Esophagus muscularis mucosa (tissue), 4 donors: ENCODE results near the gene NME7. TPM values are rescaled to one million over a fixed set of nuclear protein-coding genes. Genes with fewer than 3 reads are reported as not detected.
A peak's percentile ranks its signal among the peaks of the same experiment; 100 is the strongest.

Experiments used
- DNase-seq: peaks from one replicate; pipeline ENCODE4 v3.0.0-alpha.2; 2017; ENCODE audit errors: extremely low spot score
- H3K27ac ChIP-seq, 4 donors: fragments of 200-600 bp; sonication (generic); replicated peaks in 1 of 4; 1 replicate in 3 of 4; 2 replicates in 1 of 4; pipeline ENCODE4 v1.5.1; 2016 to 2019; ENCODE audit warnings: mild to moderate bottlenecking in 1 of 4
- H3K27me3 ChIP-seq, 4 donors: fragments of 200-600 bp; sonication (generic); one replicate each; pipeline versions ENCODE4 v1.5.1 to v1.6.0; 2016 to 2019
- H3K36me3 ChIP-seq, 4 donors: fragments of 200-600 bp; sonication (generic); one replicate each; pipeline ENCODE4 v1.5.1; 2016 to 2019
- H3K4me1 ChIP-seq, 4 donors: fragments of 200-600 bp; sonication (generic); one replicate each; pipeline ENCODE4 v1.5.1; 2016 to 2019
- H3K4me3 ChIP-seq, 4 donors: fragments of 200-600 bp; sonication (generic); 1 replicate in 2 of 4; 2 replicates in 2 of 4; pipeline ENCODE4 v1.5.1; 2016 to 2019; ENCODE audit warnings: mild to moderate bottlenecking in 4 of 4, moderate library complexity in 1 of 4
- H3K9me3 ChIP-seq, 4 donors: fragments of 200-600 bp; sonication (generic); 1 replicate in 3 of 4; 2 replicates in 1 of 4; pipeline ENCODE4 v1.5.1; 2016 to 2019
- CTCF ChIP-seq, 3 experiments: fragments of 200-600 bp in 2 of 3; fragments of 450-650 bp in 1 of 3; sonication (generic) in 2 of 3; IDR thresholded peaks; one replicate each; pipeline ENCODE4 v1.5.1; 2017 to 2019; ENCODE audit warnings: antibody characterized with exemption in 3 of 3, mild to moderate bottlenecking in 2 of 3, moderate library complexity in 1 of 3
- EP300 ChIP-seq: sonication (generic); formaldehyde crosslinking; IDR thresholded peaks from one replicate; pipeline ENCODE4 v1.6.1; 2017; ENCODE audit warnings: antibody characterized with exemption
- POLR2A ChIP-seq: fragments of 450-650 bp; IDR thresholded peaks from one replicate; pipeline ENCODE4 v1.6.1; 2017; ENCODE audit warnings: antibody characterized with exemption, moderate library complexity, mild to moderate bottlenecking, low read depth
- POLR2AphosphoS5 ChIP-seq, 2 donors: sonication (generic); formaldehyde crosslinking; IDR thresholded peaks; one replicate each; pipeline ENCODE4 v1.6.1; 2017; ENCODE audit warnings: antibody characterized with exemption in 2 of 2
- WGBS: methylation state at CpG from one replicate; pipeline ENCODE4 v1.1.5; 2018; 5-methylcytosine and 5-hydroxymethylcytosine counted together
- intact Hi-C: fragments of 100-400 bp; cut with DNase I; formaldehyde crosslinking; loops from one replicate; pipeline ENCODE4 v1.15.1; 2023
- total RNA-seq, 4 donors: library from RNA; depleted of rRNA; stranded (reverse); fragments of >200 nt; gene quantifications; one replicate each; pipeline versions ENCODE4 v1.1.0 to v1.2.1, GENCODE V29; 2016

Gene NME7
- total RNA-seq, 4 donors from 2014 or later = 10.2 to 27.8 (median 14.5) TPM

GRCh38 chr1:169100651-169101088 lies 266.9 kb downstream of the NME7 start:
- H3K9me3 ChIP-seq = no peaks in the 10 kb centered on the region
- H3K36me3 ChIP-seq = no peaks in the 10 kb centered on the region
- H3K4me1 ChIP-seq = peaks cover 23 to 32% (median 27%) of the 10 kb centered on the region in 4 donors
- intact Hi-C loops = loop anchor here (5.0 to 10.0 kb wide), 4 partner anchors 384 to 756 kb away; partner anchors contain the start of gene SLC19A2
- DNase-seq = peak; percentile 72
- H3K4me3 ChIP-seq = no peak overlapping the region
- WGBS = 90% methylated on average over 3 of the region's 3 CpGs
- TF ChIP-seq POLR2A = no peak
- TF ChIP-seq EP300 = no peak
- no peak for TF ChIP-seq POLR2AphosphoS5 (IDR thresholded peaks at IDR 0.05)
- TF ChIP-seq CTCF (IDR thresholded peaks at IDR 0.05) = no peak
- no peaks in the 10 kb centered on the region for H3K27me3 ChIP-seq
- no peak overlapping the region for H3K27ac ChIP-seq

GRCh38 chr1:169100208-169100607 lies 267.4 kb downstream of the NME7 start:
- WGBS = 83% methylated on average over 1 of the region's 1 CpG
- Histone ChIP-seq H3K36me3 (no peaks in the 10 kb centered on the region), H3K4me3 (no peak overlapping the region), H3K27me3 (no peaks in the 10 kb centered on the region), H3K4me1 (peaks cover 18 to 27% (median 23%) of the 10 kb centered on the region in 4 donors), H3K9me3 (no peaks in the 10 kb centered on the region), H3K27ac (no peak overlapping the region)
- intact Hi-C loops = loop anchor here (5.0 to 10.0 kb wide), 4 partner anchors 385 to 755 kb away; partner anchors contain the start of gene SLC19A2
- no peak for TF ChIP-seq POLR2A
- TF ChIP-seq EP300 = no peak
- no peak for TF ChIP-seq CTCF (IDR thresholded peaks at IDR 0.05)
- no peak for TF ChIP-seq POLR2AphosphoS5 (IDR thresholded peaks at IDR 0.05)
- DNase-seq = peak; percentile 88

GRCh38 chr1:169099561-169099960 lies 268.0 kb downstream of the NME7 start:
- Histone ChIP-seq H3K27me3 (no peaks in the 10 kb centered on the region), H3K9me3 (no peaks in the 10 kb centered on the region), H3K36me3 (no peaks in the 10 kb centered on the region), H3K4me1 (peaks cover 14 to 21% (median 18%) of the 10 kb centered on the region in 4 donors), H3K4me3 (no peak overlapping the region), H3K27ac (no peak overlapping the region)
- TF ChIP-seq CTCF (IDR thresholded peaks at IDR 0.05) (no peak), POLR2A (no peak), EP300 (no peak), POLR2AphosphoS5 (IDR thresholded peaks at IDR 0.05) (no peak)
- 83% methylated on average over 2 of the region's 2 CpGs for WGBS
- peak; percentile 45 for DNase-seq
- intact Hi-C loops = no loop called here

GRCh38 chr1:169098380-169098779 lies 269.2 kb downstream of the NME7 start:
- 75% methylated on average over 1 of the region's 1 CpG for WGBS
- intact Hi-C loops = no loop called here
- DNase-seq = peak; percentile 47
- Histone ChIP-seq H3K4me3 (no peak overlapping the region), H3K4me1 (peaks cover 12 to 17% (median 14%) of the 10 kb centered on the region in 4 donors), H3K9me3 (no peaks in the 10 kb centered on the region), H3K27ac (no peak overlapping the region), H3K36me3 (no peaks in the 10 kb centered on the region), H3K27me3 (no peaks in the 10 kb centered on the region)
- TF ChIP-seq POLR2AphosphoS5 (IDR thresholded peaks at IDR 0.05) (no peak), EP300 (no peak), CTCF (IDR thresholded peaks at IDR 0.05) (no peak), POLR2A (no peak)
